B cell (primary cell): ENCODE data around the gene RPL41. TPM values are rescaled to one million over a fixed set of nuclear protein-coding genes. Genes with fewer than 3 reads are reported as not detected.

Experiments
- ATAC-seq: fragments of 200-7000 bp; cut with Tn5 transposase; one replicate; pipeline ENCODE4 v1.10.0; 2021; ENCODE audit warnings: low read depth, mild to moderate bottlenecking, moderate number of reproducible peaks, moderate library complexity
- CTCF ChIA-PET: fragments of 350-600 bp; sonication (Branson Sonifier 250); formaldehyde crosslinking; loops from one replicate; lab custom pipeline; 2021; ENCODE audit warnings: antibody characterized with exemption, inconsistent platforms; lab: Charles Lee
- POLR2A ChIA-PET: fragments of 350-600 bp; sonication (Branson Sonifier 250); formaldehyde crosslinking; loops from one replicate; lab custom pipeline; 2021; ENCODE audit warnings: antibody characterized with exemption; lab: Charles Lee
- DNase-seq: peaks from one replicate; pipeline ENCODE4 v3.0.0; 2013
- H2AFZ ChIP-seq: 2 replicates; pipeline ENCODE4 v1.6.1; 2012; ENCODE audit warnings: mild to moderate bottlenecking, low read depth, low read length; ENCODE audit not compliant: insufficient read depth, poor library complexity, severe bottlenecking
- H3K27ac ChIP-seq, 2 donors: 1 replicate in 1 of 2; 2 replicates in 1 of 2; pipeline ENCODE4 v1.5.1; 2012 to 2013; ENCODE audit warnings: low read length in 2 of 2, mild to moderate bottlenecking in 2 of 2, moderate library complexity in 1 of 2
- H3K27me3 ChIP-seq, 4 experiments: fragments of 200-600 bp in 1 of 4; sonication (generic) in 1 of 4; replicated peaks in 1 of 4; 1 replicate in 2 of 4; 2 replicates in 2 of 4; pipeline versions ENCODE4 v1.6.1 to v1.7.0; 2013 to 2016; ENCODE audit warnings: low read length in 3 of 4, mild to moderate bottlenecking in 2 of 4, mixed read lengths in 1 of 4, moderate library complexity in 1 of 4; ENCODE audit not compliant: insufficient read depth in 4 of 4, control insufficient read depth in 3 of 4; ENCODE audit errors: control extremely low read depth in 1 of 4
- H3K36me3 ChIP-seq, 2 experiments: replicated peaks in 1 of 2; 1 replicate in 1 of 2; 2 replicates in 1 of 2; pipeline versions ENCODE4 v1.6.1 to v1.7.1; 2013; ENCODE audit warnings: low read length in 1 of 2; ENCODE audit not compliant: insufficient read depth in 2 of 2, control insufficient read depth in 1 of 2; ENCODE audit errors: control extremely low read depth in 1 of 2, extremely low read depth in 1 of 2
- H3K4me1 ChIP-seq, 2 donors: fragments of 200-600 bp in 1 of 2; sonication (generic) in 1 of 2; 1 replicate in 1 of 2; 2 replicates in 1 of 2; pipeline versions ENCODE4 v1.5.1 to v1.6.1; 2013 to 2017; ENCODE audit warnings: low read length in 2 of 2; ENCODE audit not compliant: control insufficient read depth in 2 of 2, insufficient read depth in 2 of 2
- H3K4me2 ChIP-seq: replicated peaks from 2 replicates; pipeline ENCODE3; 2012; ENCODE audit warnings: mild to moderate bottlenecking, low read depth, low read length; ENCODE audit not compliant: poor library complexity, severe bottlenecking
- H3K4me3 ChIP-seq, 5 experiments: fragments of 200-600 bp in 1 of 5; sonication (generic) in 1 of 5; 1 replicate in 3 of 5; 2 replicates in 2 of 5; pipeline versions ENCODE4 v1.5.1 to v1.7.0; 2011 to 2016; ENCODE audit warnings: low read length in 4 of 5, mild to moderate bottlenecking in 4 of 5, low read depth in 2 of 5, control low read depth in 1 of 5, moderate library complexity in 1 of 5; ENCODE audit not compliant: insufficient read depth in 1 of 5; ENCODE audit errors: control extremely low read depth in 1 of 5, extremely low read depth in 1 of 5
- H3K79me2 ChIP-seq: fragments of 200-600 bp; sonication (generic); one replicate; pipeline ENCODE4 v1.6.0; 2016; ENCODE audit warnings: low read length; ENCODE audit not compliant: control insufficient read depth, insufficient read depth
- H3K9ac ChIP-seq: fragments of 200-600 bp; sonication (generic); 2 replicates; pipeline ENCODE4 v1.6.1; 2017; ENCODE audit warnings: mild to moderate bottlenecking, low read length, moderate library complexity
- H3K9me3 ChIP-seq, 3 donors: one replicate each; pipeline versions ENCODE4 v1.6.1 to v1.7.1; 2013; ENCODE audit warnings: low read length in 2 of 3; ENCODE audit not compliant: control insufficient read depth in 2 of 3, insufficient read depth in 1 of 3; ENCODE audit errors: control extremely low read depth in 1 of 3
- H4K20me1 ChIP-seq: 2 replicates; pipeline ENCODE4 v1.6.0; 2012; ENCODE audit warnings: mild to moderate bottlenecking, low read length; ENCODE audit not compliant: insufficient read depth, control insufficient read depth, poor library complexity, severe bottlenecking
- H3K27ac Mint-ChIP-seq: one replicate; pipeline ENCODE4 v1.8.0; 2021; ENCODE audit warnings: mixed read lengths
- H3K27me3 Mint-ChIP-seq: one replicate; pipeline ENCODE4 v1.8.0; 2021; ENCODE audit warnings: mixed read lengths
- H3K4me1 Mint-ChIP-seq: one replicate; pipeline ENCODE4 v1.8.0; 2021; ENCODE audit warnings: mixed read lengths
- H3K4me3 Mint-ChIP-seq: one replicate; pipeline ENCODE4 v1.8.0; 2021; ENCODE audit warnings: mixed read lengths
- H3K9me3 Mint-ChIP-seq: one replicate; pipeline ENCODE4 v1.8.0; 2022; ENCODE audit warnings: mixed read lengths; ENCODE audit not compliant: insufficient read depth
- EZH2 ChIP-seq: IDR thresholded peaks from 2 replicates; pipeline ENCODE4 v1.6.1; 2012; ENCODE audit warnings: borderline replicate concordance, low read depth, mild to moderate bottlenecking, moderate library complexity, low read length; ENCODE audit not compliant: insufficient read depth, poor library complexity, severe bottlenecking
- WGBS: methylation state at CpG from one replicate; pipeline ENCODE4 v1.1.5; 2013; ENCODE audit warnings: missing lambda C conversion rate; ENCODE audit not compliant: insufficient coverage; 5-methylcytosine and 5-hydroxymethylcytosine counted together
- intact Hi-C: fragments of 100-400 bp; cut with micrococcal nuclease; formaldehyde crosslinking; loops from one replicate; pipeline ENCODE4 v1.10.0; 2022
- polyA plus RNA-seq: library from polyadenylated mRNA; depleted of rRNA; stranded (reverse); fragments of >200 nt; gene quantifications from 2 replicates; pipeline ENCODE4 v1.2.3, GENCODE V29; 2012
- total RNA-seq, 2 donors: library from RNA; stranded (reverse); fragments of 120-200 nt in 1 of 2; gene quantifications; 1 replicate in 1 of 2; 2 replicates in 1 of 2; pipeline versions ENCODE4 v1.2.3 to v1.2.4, GENCODE V29; 2013 to 2022
- TF ChIP-seq, protein P1 (sequence below): fragments of 200-600 bp; IDR thresholded peaks from one replicate; pipeline ENCODE4 v1.8.0; 2022; ENCODE audit warnings: antibody characterized with exemption, mild to moderate bottlenecking

RPL41 gene
- total and polyA plus RNA-seq, 2 donors (not counting 1 experiment from before 2014, with no cell fraction given), result 4,738 to 10,371 TPM

GRCh38 chr12:56087220-56087619, 29.2 kb upstream of the RPL41 start:
- H3K27ac Mint-ChIP-seq, result no peak overlapping the region
- H3K9ac ChIP-seq, result no peak overlapping the region
- DNase-seq (no peak), ATAC-seq (no peak)
- H3K27me3 Mint-ChIP-seq, result peaks cover 18% of the 10 kb centered on the region
- H3K79me2 ChIP-seq, result no peaks in the 10 kb centered on the region
- intact Hi-C loops, result no loop called here
- H3K36me3 ChIP-seq, result no peaks in the 10 kb centered on the region
- POLR2A ChIA-PET, result no interaction called here
- H3K27me3 ChIP-seq, result peaks cover 0 to 13% (median 2%) of the 10 kb centered on the region in 4 experiments
- H3K27ac ChIP-seq, result no peak overlapping the region
- H3K9me3 ChIP-seq, result no peaks in the 10 kb centered on the region
- 96% methylated on average over 6 of the region's 6 CpGs for WGBS
- H3K4me1 Mint-ChIP-seq, result no peaks in the 10 kb centered on the region
- CTCF ChIA-PET, result interaction anchor here (1.2 kb wide), 1 partner anchor 8 kb away, joined by 3 read pairs; no protein-coding TSS in a partner anchor
- H3K9me3 Mint-ChIP-seq, result no peaks in the 10 kb centered on the region
- H3K4me1 ChIP-seq, result no peaks in the 10 kb centered on the region
- no peak overlapping the region for H2AFZ ChIP-seq
- H3K4me3 Mint-ChIP-seq, result no peak overlapping the region
- H3K4me3 ChIP-seq, result no peak overlapping the region
- H4K20me1 ChIP-seq, result no peaks in the 10 kb centered on the region
- TF ChIP-seq, protein P1, sequence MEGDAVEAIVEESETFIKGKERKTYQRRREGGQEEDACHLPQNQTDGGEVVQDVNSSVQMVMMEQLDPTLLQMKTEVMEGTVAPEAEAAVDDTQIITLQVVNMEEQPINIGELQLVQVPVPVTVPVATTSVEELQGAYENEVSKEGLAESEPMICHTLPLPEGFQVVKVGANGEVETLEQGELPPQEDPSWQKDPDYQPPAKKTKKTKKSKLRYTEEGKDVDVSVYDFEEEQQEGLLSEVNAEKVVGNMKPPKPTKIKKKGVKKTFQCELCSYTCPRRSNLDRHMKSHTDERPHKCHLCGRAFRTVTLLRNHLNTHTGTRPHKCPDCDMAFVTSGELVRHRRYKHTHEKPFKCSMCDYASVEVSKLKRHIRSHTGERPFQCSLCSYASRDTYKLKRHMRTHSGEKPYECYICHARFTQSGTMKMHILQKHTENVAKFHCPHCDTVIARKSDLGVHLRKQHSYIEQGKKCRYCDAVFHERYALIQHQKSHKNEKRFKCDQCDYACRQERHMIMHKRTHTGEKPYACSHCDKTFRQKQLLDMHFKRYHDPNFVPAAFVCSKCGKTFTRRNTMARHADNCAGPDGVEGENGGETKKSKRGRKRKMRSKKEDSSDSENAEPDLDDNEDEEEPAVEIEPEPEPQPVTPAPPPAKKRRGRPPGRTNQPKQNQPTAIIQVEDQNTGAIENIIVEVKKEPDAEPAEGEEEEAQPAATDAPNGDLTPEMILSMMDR, result no peak
- no peak for TF ChIP-seq EZH2
- no peak overlapping the region for H3K4me2 ChIP-seq

GRCh38 chr12:56097738-56098137, 18.7 kb upstream of the RPL41 start:
- TF ChIP-seq, protein P1, result no peak
- no peak for TF ChIP-seq EZH2
- H3K27ac Mint-ChIP-seq, result no peak overlapping the region

More at GRCh38 chr12:56097738-56098137, 18.7 kb upstream of the RPL41 start:
- H3K4me3 ChIP-seq, result no peak overlapping the region
- ATAC-seq, result no peak
- Mint-ChIP-seq H3K4me3 (no peak overlapping the region), H3K27me3 (peaks cover 30% of the 10 kb centered on the region), H3K9me3 (no peaks in the 10 kb centered on the region), H3K4me1 (peaks cover 3% of the 10 kb centered on the region)
- H3K36me3 ChIP-seq, result no peaks in the 10 kb centered on the region
- no peak overlapping the region for H3K27ac ChIP-seq
- H4K20me1 ChIP-seq, result no peaks in the 10 kb centered on the region
- POLR2A ChIA-PET, result no interaction called here
- no peak overlapping the region for H3K4me2 ChIP-seq
- H3K27me3 ChIP-seq, result peaks cover 0 to 16% (median under 1%) of the 10 kb centered on the region in 4 experiments
- H3K79me2 ChIP-seq, result no peaks in the 10 kb centered on the region
- H2AFZ ChIP-seq, result no peak overlapping the region
- H3K4me1 ChIP-seq, result no peaks in the 10 kb centered on the region
- CTCF ChIA-PET, result no interaction called here
- H3K9ac ChIP-seq, result no peak overlapping the region
- 91% methylated on average over 6 of the region's 6 CpGs for WGBS
- intact Hi-C loops, result no loop called here
- DNase-seq, result no peak
- H3K9me3 ChIP-seq, result no peaks in the 10 kb centered on the region
